H1 (cell line): ENCODE data around the gene FAM83G.

Experiments used
- EZH2 ChIP-seq: fragments of 200-600 bp; sonication (generic); IDR thresholded peaks from 2 replicates; pipeline ENCODE4 v1.7.1; 2012; ENCODE audit warnings: low read depth, mild to moderate bottlenecking, moderate library complexity, low read length, inconsistent platforms; ENCODE audit not compliant: severe bottlenecking
- PHF8 ChIP-seq: fragments of 200-600 bp; sonication (generic); conservative IDR thresholded peaks from 2 replicates; pipeline ENCODE4 v1.7.1; 2012; ENCODE audit warnings: low read depth, mild to moderate bottlenecking, inconsistent platforms, low read length, moderate library complexity
- RFX5 ChIP-seq: IDR thresholded peaks from 2 replicates; pipeline ENCODE4 v1.6.1; 2011; ENCODE audit warnings: low read depth, low read length, improper control_type of control experiment, borderline replicate concordance
- TF ChIP-seq, protein P1 (sequence below): IDR thresholded peaks from 2 replicates; pipeline ENCODE4 v1.6.1; 2011; ENCODE audit warnings: low read length, improper control_type of control experiment
- TF ChIP-seq, protein P2 (sequence below), 3 experiments: IDR thresholded peaks; 1 replicate in 2 of 3; 2 replicates in 1 of 3; pipeline versions ENCODE4 v1.5.1 to v1.6.1; 2011; ENCODE audit warnings: low read length in 3 of 3, mild to moderate bottlenecking in 3 of 3, inconsistent platforms in 2 of 3, low read depth in 1 of 3, moderate library complexity in 1 of 3; ENCODE audit not compliant: insufficient read depth in 1 of 3; ENCODE audit errors: control extremely low read depth in 1 of 3

DNA sequence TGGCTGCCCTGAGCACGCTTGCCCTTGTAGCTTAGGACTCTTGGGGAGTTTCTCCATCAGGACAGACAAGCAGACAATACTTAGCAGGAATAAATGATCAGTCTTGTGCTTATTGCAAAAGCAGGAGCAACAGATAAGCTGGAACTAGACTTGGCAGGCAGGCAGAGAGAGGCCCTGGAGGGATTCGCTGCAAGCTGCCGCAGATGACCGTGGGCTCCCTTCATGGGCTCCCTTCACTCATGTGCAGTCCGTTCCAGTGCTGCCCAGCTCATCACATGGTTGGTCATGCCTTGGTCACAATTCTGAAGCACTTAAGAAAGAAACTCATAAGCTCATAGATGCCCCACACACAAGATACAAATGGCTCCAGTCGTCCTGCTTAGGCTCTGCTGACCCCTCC lies 55.0 kb downstream of the FAM83G start:
- TF ChIP-seq EZH2, result no peak
- no peak for TF ChIP-seq PHF8
- TF ChIP-seq, protein P1, sequence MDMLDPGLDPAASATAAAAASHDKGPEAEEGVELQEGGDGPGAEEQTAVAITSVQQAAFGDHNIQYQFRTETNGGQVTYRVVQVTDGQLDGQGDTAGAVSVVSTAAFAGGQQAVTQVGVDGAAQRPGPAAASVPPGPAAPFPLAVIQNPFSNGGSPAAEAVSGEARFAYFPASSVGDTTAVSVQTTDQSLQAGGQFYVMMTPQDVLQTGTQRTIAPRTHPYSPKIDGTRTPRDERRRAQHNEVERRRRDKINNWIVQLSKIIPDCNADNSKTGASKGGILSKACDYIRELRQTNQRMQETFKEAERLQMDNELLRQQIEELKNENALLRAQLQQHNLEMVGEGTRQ, result no peak
- TF ChIP-seq, protein P2, sequence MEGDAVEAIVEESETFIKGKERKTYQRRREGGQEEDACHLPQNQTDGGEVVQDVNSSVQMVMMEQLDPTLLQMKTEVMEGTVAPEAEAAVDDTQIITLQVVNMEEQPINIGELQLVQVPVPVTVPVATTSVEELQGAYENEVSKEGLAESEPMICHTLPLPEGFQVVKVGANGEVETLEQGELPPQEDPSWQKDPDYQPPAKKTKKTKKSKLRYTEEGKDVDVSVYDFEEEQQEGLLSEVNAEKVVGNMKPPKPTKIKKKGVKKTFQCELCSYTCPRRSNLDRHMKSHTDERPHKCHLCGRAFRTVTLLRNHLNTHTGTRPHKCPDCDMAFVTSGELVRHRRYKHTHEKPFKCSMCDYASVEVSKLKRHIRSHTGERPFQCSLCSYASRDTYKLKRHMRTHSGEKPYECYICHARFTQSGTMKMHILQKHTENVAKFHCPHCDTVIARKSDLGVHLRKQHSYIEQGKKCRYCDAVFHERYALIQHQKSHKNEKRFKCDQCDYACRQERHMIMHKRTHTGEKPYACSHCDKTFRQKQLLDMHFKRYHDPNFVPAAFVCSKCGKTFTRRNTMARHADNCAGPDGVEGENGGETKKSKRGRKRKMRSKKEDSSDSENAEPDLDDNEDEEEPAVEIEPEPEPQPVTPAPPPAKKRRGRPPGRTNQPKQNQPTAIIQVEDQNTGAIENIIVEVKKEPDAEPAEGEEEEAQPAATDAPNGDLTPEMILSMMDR (IDR thresholded peaks at IDR 0.05; ENCODE audit: control extremely low read depth in 1 of 3, insufficient read depth in 1 of 3, low read depth in 1 of 3, low read length in 3 of 3), result no peak
- no peak for TF ChIP-seq RFX5
